NT2/D1 (cell line): Measurements from ENCODE around the gene TPD52L1.

Experiments used
- SUZ12 ChIP-seq: IDR thresholded peaks from 2 replicates; pipeline ENCODE4 v1.6.1; 2011; ENCODE audit not compliant: insufficient read length, insufficient read depth; ENCODE audit errors: extremely low read depth
- YY1 ChIP-seq: IDR thresholded peaks from 2 replicates; pipeline ENCODE4 v1.6.1; 2011; ENCODE audit not compliant: insufficient read length, insufficient read depth
- ZNF274 ChIP-seq: IDR thresholded peaks from 2 replicates; pipeline ENCODE4 v1.6.1; 2011; ENCODE audit warnings: mild to moderate bottlenecking, low read depth, low read length

GRCh38 chr6:125110056-125110455 is 43.5 kb upstream of the TPD52L1 start:
- no peak for TF ChIP-seq YY1
- TF ChIP-seq SUZ12 = no peak
- no peak for TF ChIP-seq ZNF274
